T-helper 1 cell treated with Interleukin-12 subunit alpha and Interleukin-12 subunit beta and Interleukin-4 antibody, amounts not matched to agents 30 ng/mL and 1 ng/mL, for 36 hours (primary cell): ENCODE results near the gene EFCAB6. TPM values are rescaled to one million over a fixed set of nuclear protein-coding genes. Genes with fewer than 3 reads are reported as not detected.

ENCODE experiments used
- intact Hi-C: fragments of 100-400 bp; cut with micrococcal nuclease; formaldehyde crosslinking; loops from one replicate; pipeline ENCODE4 v1.15.1; 2024
- total RNA-seq: library from RNA; stranded (reverse); gene quantifications from 2 replicates; pipeline ENCODE4 v1.2.3, GENCODE V29; 2022

The EFCAB6 gene
- total RNA-seq, 1 donor from 2014 or later, result not detected

- intact Hi-C loops, result no loop called here
Measured at GRCh38 chr22:43848366-43849171, 36.5 kb upstream of the EFCAB6 start.

GRCh38 chr22:43847376-43848289 is 35.5 kb upstream of the EFCAB6 start:
- intact Hi-C loops, result no loop called here

- intact Hi-C loops, result no loop called here
Measured at GRCh38 chr22:43846966-43847365, 34.9 kb upstream of the EFCAB6 start.

- intact Hi-C loops, result no loop called here
Measured at GRCh38 chr22:43845981-43846380, 33.9 kb upstream of the EFCAB6 start.

GRCh38 chr22:43844560-43845545 is 32.7 kb upstream of the EFCAB6 start:
- intact Hi-C loops, result no loop called here

- intact Hi-C loops, result no loop called here
Measured at GRCh38 chr22:43843783-43844530, 31.9 kb upstream of the EFCAB6 start.

GRCh38 chr22:43841742-43842141 is 29.6 kb upstream of the EFCAB6 start:
- intact Hi-C loops, result no loop called here

- intact Hi-C loops, result no loop called here
Measured at GRCh38 chr22:43840851-43841250, 28.7 kb upstream of the EFCAB6 start.

- intact Hi-C loops, result no loop called here
Measured at GRCh38 chr22:43840431-43840830, 28.3 kb upstream of the EFCAB6 start.

- intact Hi-C loops, result no loop called here
Measured at GRCh38 chr22:43839781-43840180, 27.7 kb upstream of the EFCAB6 start.

- intact Hi-C loops, result no loop called here
Measured at GRCh38 chr22:43838571-43839307, 26.6 kb upstream of the EFCAB6 start.

GRCh38 chr22:43838161-43838560 is 26.1 kb upstream of the EFCAB6 start:
- intact Hi-C loops, result no loop called here

GRCh38 chr22:43837666-43838065 is 25.6 kb upstream of the EFCAB6 start:
- intact Hi-C loops, result no loop called here

GRCh38 chr22:43835736-43836135 is 23.6 kb upstream of the EFCAB6 start:
- intact Hi-C loops, result no loop called here

- intact Hi-C loops, result no loop called here
Measured at GRCh38 chr22:43835166-43835565, 23.1 kb upstream of the EFCAB6 start.

GRCh38 chr22:43833286-43834240 is 21.5 kb upstream of the EFCAB6 start:
- intact Hi-C loops, result no loop called here

GRCh38 chr22:43832393-43833265 is 20.5 kb upstream of the EFCAB6 start:
- intact Hi-C loops, result no loop called here
